CD4-positive, alpha-beta T cell treated with Interleukin-4 for 1 hour (primary cell): ENCODE measurements around the gene GINS1.
A peak's percentile ranks its signal among the peaks of the same experiment; 100 is the strongest.
"Not testable (repeated sequence)": the region's sequence is repeated elsewhere in the genome, so short reads cannot be mapped to it uniquely, and the experiment has no call there.

ENCODE experiments used
- DNase-seq, 2 donors: peaks; one replicate each; pipeline ENCODE4 v3.0.0-alpha.2; 2020 to 2022

Gene GINS1

GRCh38 chr20:25390538-25391528 is 16.6 kb upstream of the GINS1 start, which contains the start of gene ABHD12:
TSS of gene ABHD12 (minus strand) at chr20:25390835. CDS start at chr20:25390703, 132 bp downstream.
- DNase-seq: peak; percentile 94

GRCh38 chr20:25394276-25394675 is 13.2 kb upstream of the GINS1 start:
- DNase-seq: no peak

- no peak for DNase-seq
Observed at GRCh38 chr20:25394996-25395395, 12.5 kb upstream of the GINS1 start.

GRCh38 chr20:25397096-25397495 is 10.4 kb upstream of the GINS1 start:
- DNase-seq: no peak

GRCh38 chr20:25397821-25398220 is 9.7 kb upstream of the GINS1 start:
- DNase-seq: no peak

GRCh38 chr20:25398376-25399036 is 9.0 kb upstream of the GINS1 start:
- DNase-seq: no peak

- peak; percentile 24 to 68 for DNase-seq
Observed at GRCh38 chr20:25399037-25399430, 8.4 kb upstream of the GINS1 start.

- not testable (repeated sequence) for DNase-seq
Observed at GRCh38 chr20:25400291-25400732, 7.2 kb upstream of the GINS1 start.

GRCh38 chr20:25402583-25402982 is 4.9 kb upstream of the GINS1 start:
- no peak for DNase-seq

- DNase-seq: no peak
Observed at GRCh38 chr20:25408170-25408547, 686 bp downstream of the GINS1 start.

GRCh38 chr20:25408890-25409289 is 1.4 kb downstream of the GINS1 start:
- no peak for DNase-seq

- DNase-seq: no peak
Observed at GRCh38 chr20:25418776-25419175, 11.3 kb downstream of the GINS1 start.

- no peak for DNase-seq
Observed at GRCh38 chr20:25421102-25421501, 13.6 kb downstream of the GINS1 start.

- DNase-seq: no peak
Observed at GRCh38 chr20:25422032-25422431, 14.6 kb downstream of the GINS1 start.

GRCh38 chr20:25424536-25424935 is 17.1 kb downstream of the GINS1 start:
- no peak for DNase-seq

- DNase-seq: no peak
Observed at GRCh38 chr20:25437153-25437581, 29.7 kb downstream of the GINS1 start.

GRCh38 chr20:25439328-25439727 is 31.9 kb downstream of the GINS1 start:
- no peak for DNase-seq

- DNase-seq: no peak
Observed at GRCh38 chr20:25444556-25444955, 37.1 kb downstream of the GINS1 start.

GRCh38 chr20:25447671-25448070 is 40.2 kb downstream of the GINS1 start:
- DNase-seq: no peak

- no peak for DNase-seq
Observed at GRCh38 chr20:25452333-25452732, 44.9 kb downstream of the GINS1 start.

- no peak for DNase-seq
Observed at GRCh38 chr20:25453035-25453810, 45.8 kb downstream of the GINS1 start.

- DNase-seq: no peak
Observed at GRCh38 chr20:25454153-25454900, 46.9 kb downstream of the GINS1 start.
